K562 (cell line): ENCODE results near the gene OR2Y1. TPM values are rescaled to one million over a fixed set of nuclear protein-coding genes. Genes with fewer than 3 reads are reported as not detected.

Experiments
- ATAC-seq: fragments of 200-7000 bp; cut with Tn5 transposase; 3 replicates; pipeline ENCODE4 v1.9.1; 2020; ENCODE audit warnings: moderate library complexity
- BruUV-seq: library from RNA; stranded (reverse); fragments of 400-500 nt; replicated peaks from 2 replicates; lab custom pipeline; 2021; lab: Mats Ljungman, UMichigan
- CTCF ChIA-PET: fragments of 300-600 bp; formaldehyde crosslinking; extraction: SDS; loops from one replicate; lab custom pipeline; 2021; ENCODE audit warnings: low intra/inter-chr PET ratio; lab: Yijun Ruan, JAX
- POLR2A ChIA-PET: fragments of 300-600, 350-650 bp; sonication (Branson Sonifier 250); formaldehyde crosslinking; extraction: SDS; loops from one replicate; lab custom pipeline; 2021; ENCODE audit warnings: antibody characterized with exemption, inconsistent platforms; lab: Yijun Ruan, JAX
- DNase-seq, 4 experiments: peaks; one replicate each; pipeline versions ENCODE4 v3.0.0 to v3.0.0-alpha.2; 2011 to 2018; ENCODE audit warnings: low spot score in 3 of 4, mixed read lengths in 3 of 4; ENCODE audit errors: extremely low read depth in 1 of 4
- FAIRE-seq: peaks from 2 replicates; lab custom pipeline; 2011; peaks lifted over from hg19 to GRCh38; lab: Jason Lieb, UNC
- H2AFZ ChIP-seq: 2 replicates; pipeline ENCODE4 v1.6.0; 2011; ENCODE audit warnings: low read depth, low read length, control low read depth, inconsistent platforms
- H3K27ac ChIP-seq: fragments of 200-600 bp; 3 replicates; pipeline ENCODE4 v1.8.0; 2011; ENCODE audit warnings: low read depth, mild to moderate bottlenecking, control low read depth, inconsistent platforms, low read length, moderate library complexity, mixed read lengths; ENCODE audit errors: extremely low read depth
- H3K27me3 ChIP-seq, 2 experiments: fragments of 300-600 bp in 1 of 2; 2 replicates in 1 of 2; 3 replicates in 1 of 2; pipeline versions ENCODE4 v1.6.0 to v1.8.0; 2011; ENCODE audit warnings: inconsistent platforms in 2 of 2, low read length in 2 of 2, mild to moderate bottlenecking in 1 of 2, mixed read lengths in 1 of 2, moderate library complexity in 1 of 2; ENCODE audit not compliant: control insufficient read depth in 2 of 2, insufficient read depth in 2 of 2
- H3K36me3 ChIP-seq: fragments of 300-600 bp; 3 replicates; pipeline ENCODE4 v1.8.0; 2011; ENCODE audit warnings: mild to moderate bottlenecking, low read length, inconsistent platforms; ENCODE audit not compliant: control insufficient read depth, insufficient read depth
- H3K4me1 ChIP-seq, 2 experiments: fragments of 200-600 bp in 1 of 2; replicated peaks in 1 of 2; 2 replicates in 1 of 2; 3 replicates in 1 of 2; pipeline versions ENCODE4 v1.5.1 to v1.8.0; 2011; ENCODE audit warnings: inconsistent platforms in 2 of 2, low read length in 2 of 2, mild to moderate bottlenecking in 1 of 2, mixed read lengths in 1 of 2, moderate library complexity in 1 of 2; ENCODE audit not compliant: control insufficient read depth in 2 of 2, insufficient read depth in 2 of 2
- H3K4me2 ChIP-seq: 2 replicates; pipeline ENCODE4 v1.6.1; 2011; ENCODE audit warnings: low read length, control low read depth, inconsistent platforms, mixed read lengths; ENCODE audit not compliant: insufficient read depth
- H3K4me3 ChIP-seq: fragments of 200-600 bp; sonication (generic), shearing (Covaris generic); 2 replicates; pipeline ENCODE4 v1.5.1; 2016; ENCODE audit warnings: control low read depth, inconsistent platforms
- H3K79me2 ChIP-seq: fragments of 200-600 bp; 3 replicates; pipeline ENCODE4 v1.8.0; 2011; ENCODE audit warnings: low read length, inconsistent platforms; ENCODE audit not compliant: control insufficient read depth, insufficient read depth
- H3K9ac ChIP-seq, 2 experiments: 2 replicates each; pipeline versions ENCODE4 v1.6.0 to v1.6.1; 2011; ENCODE audit warnings: low read depth in 2 of 2, low read length in 2 of 2, control low read depth in 1 of 2, inconsistent platforms in 1 of 2, mild to moderate bottlenecking in 1 of 2, mixed read lengths in 1 of 2; ENCODE audit not compliant: insufficient read depth in 1 of 2
- H3K9me1 ChIP-seq: one replicate; pipeline ENCODE4 v1.6.0; 2011; ENCODE audit warnings: inconsistent platforms, mild to moderate bottlenecking, low read length, moderate library complexity; ENCODE audit not compliant: control insufficient read depth, insufficient read depth
- H3K9me3 ChIP-seq: replicated peaks from 2 replicates; pipeline ENCODE4 v1.5.1; 2011; ENCODE audit warnings: low read depth, low read length, inconsistent platforms; ENCODE audit not compliant: control insufficient read depth, insufficient read depth
- H4K20me1 ChIP-seq: replicated peaks from 2 replicates; pipeline ENCODE4 v1.6.1; 2011; ENCODE audit warnings: low read length, inconsistent platforms, mixed read lengths; ENCODE audit not compliant: control insufficient read depth, insufficient read depth
- CTBP1 ChIP-seq: fragments of 450-650 bp; IDR thresholded peaks from 2 replicates; pipeline ENCODE4 v1.6.1; 2016; ENCODE audit warnings: borderline replicate concordance
- GATA2 ChIP-seq: sonication (generic); formaldehyde crosslinking; IDR thresholded peaks from 2 replicates; pipeline ENCODE4 v1.4.0; 2020; ENCODE audit warnings: mild to moderate bottlenecking, missing genetic modification reagents
- MTA1 ChIP-seq: fragments of 450-650 bp; IDR thresholded peaks from 2 replicates; pipeline ENCODE4 v1.6.1; 2017; ENCODE audit warnings: borderline replicate concordance
- NFE2 ChIP-seq: IDR thresholded peaks from 2 replicates; pipeline ENCODE4 v1.6.1; 2014; ENCODE audit warnings: antibody characterized with exemption, low read depth
- RCOR1 ChIP-seq, 2 experiments: IDR thresholded peaks; 2 replicates each; pipeline ENCODE4 v1.6.1; 2012; ENCODE audit warnings: low read depth in 2 of 2, low read length in 2 of 2, borderline replicate concordance in 1 of 2, improper control_type of control experiment in 1 of 2
- WGBS: fragments of 100-300 bp; shearing (Covaris generic); methylation state at CpG from one replicate; pipeline ENCODE4 v1.1.6; 2016; ENCODE audit warnings: low coverage, mixed read lengths; ENCODE audit not compliant: insufficient coverage; ENCODE audit errors: missing lambda C conversion rate; 5-methylcytosine and 5-hydroxymethylcytosine counted together
- in situ Hi-C: fragments of 300-500 bp; cut with MboI; formaldehyde crosslinking; loops from 4 replicates; pipeline ENCODE4 v1.15.0; 2018; ENCODE audit warnings: inconsistent platforms, mixed read lengths
- intact Hi-C: fragments of 100-400 bp; cut with micrococcal nuclease; formaldehyde crosslinking; loops from 2 replicates; pipeline ENCODE4 v1.14.2; 2022
- polyA plus RNA-seq, 8 experiments: library from polyadenylated mRNA; depleted of rRNA in 4 of 8; stranded (reverse) in 5 of 8; unstranded in 3 of 8; fragments of >200 nt; fragmentation: Nextera tagmentation in 2 of 8; fragmentation: Illumina TruSeq in 1 of 8; extraction: Ambion mirVana in 2 of 8; extraction: Trizol in 1 of 8; gene quantifications; 2 replicates each; pipeline versions ENCODE4 v1.2.1 to v1.2.3, GENCODE V29; 2011 to 2014; ENCODE audit warnings: inconsistent platforms in 1 of 8, missing spikeins in 1 of 8
- total RNA-seq, 7 experiments: library from RNA; depleted of rRNA in 6 of 7; stranded (reverse); fragments of >200 nt in 6 of 7; fragmentation: Illumina TruSeq in 2 of 7; extraction: Trizol in 2 of 7; gene quantifications; 2 replicates each; pipeline versions ENCODE4 v1.2.1 to v1.2.3, GENCODE V29; 2011 to 2021; ENCODE audit warnings: low replicate concordance in 1 of 7
- TF ChIP-seq, protein P1 (sequence below), 2 experiments: fragments of 450-650 bp in 1 of 2; sonication (generic) in 1 of 2; formaldehyde crosslinking in 1 of 2; IDR thresholded peaks in 1 of 2; conservative IDR thresholded peaks in 1 of 2; 2 replicates each; pipeline versions ENCODE4 v1.6.1 to v1.8.1; 2016 to 2023; ENCODE audit warnings: mild to moderate bottlenecking in 2 of 2, moderate library complexity in 2 of 2, inconsistent platforms in 1 of 2, missing genetic modification reagents in 1 of 2
- TF ChIP-seq, protein P2 (sequence below): fragments of 450-650 bp; IDR thresholded peaks from 2 replicates; pipeline ENCODE4 v1.6.1; 2017; ENCODE audit warnings: mild to moderate bottlenecking, moderate library complexity
- TF ChIP-seq, protein P3 (sequence below), 2 experiments: fragments of 450-650 bp in 1 of 2; sonication (generic) in 1 of 2; formaldehyde crosslinking in 1 of 2; IDR thresholded peaks; 2 replicates each; pipeline versions ENCODE4 v1.7.1 to v1.9.0; 2016 to 2022; ENCODE audit warnings: inconsistent platforms in 1 of 2, mild to moderate bottlenecking in 1 of 2, missing genetic modification reagents in 1 of 2

The OR2Y1 gene
- total and polyA plus RNA-seq, 9 of the 15 experiments (the other 6 are each of a cell fraction or from before 2014, with no cell fraction given), result not detected

DNA sequence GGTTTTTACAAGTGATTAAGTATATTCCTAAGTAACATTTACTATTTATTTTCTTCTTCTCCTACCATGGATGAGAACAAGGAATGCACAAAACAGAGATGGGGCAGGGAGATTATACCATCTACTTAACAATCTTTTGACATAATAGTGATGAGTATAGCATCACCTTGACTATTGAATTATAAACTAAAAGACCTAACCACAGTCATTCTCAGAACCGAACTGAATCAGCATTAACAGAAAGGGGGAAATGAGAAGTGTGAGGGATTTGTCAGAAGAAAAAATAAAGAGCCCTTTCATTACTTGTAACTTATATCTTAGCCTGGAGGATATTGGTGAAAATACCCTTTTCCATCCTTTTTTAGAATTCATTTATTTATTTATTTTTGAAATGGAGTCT, 21.9 kb downstream of the OR2Y1 start (continued):
- TF ChIP-seq, protein P1, sequence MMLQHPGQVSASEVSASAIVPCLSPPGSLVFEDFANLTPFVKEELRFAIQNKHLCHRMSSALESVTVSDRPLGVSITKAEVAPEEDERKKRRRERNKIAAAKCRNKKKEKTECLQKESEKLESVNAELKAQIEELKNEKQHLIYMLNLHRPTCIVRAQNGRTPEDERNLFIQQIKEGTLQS (IDR thresholded peaks at IDR 0.05), result no peak
- TF ChIP-seq, protein P1 (CRISPR knock-in tag; conservative IDR thresholded peaks at IDR 0.05), result no peak
- TF ChIP-seq, protein P2, sequence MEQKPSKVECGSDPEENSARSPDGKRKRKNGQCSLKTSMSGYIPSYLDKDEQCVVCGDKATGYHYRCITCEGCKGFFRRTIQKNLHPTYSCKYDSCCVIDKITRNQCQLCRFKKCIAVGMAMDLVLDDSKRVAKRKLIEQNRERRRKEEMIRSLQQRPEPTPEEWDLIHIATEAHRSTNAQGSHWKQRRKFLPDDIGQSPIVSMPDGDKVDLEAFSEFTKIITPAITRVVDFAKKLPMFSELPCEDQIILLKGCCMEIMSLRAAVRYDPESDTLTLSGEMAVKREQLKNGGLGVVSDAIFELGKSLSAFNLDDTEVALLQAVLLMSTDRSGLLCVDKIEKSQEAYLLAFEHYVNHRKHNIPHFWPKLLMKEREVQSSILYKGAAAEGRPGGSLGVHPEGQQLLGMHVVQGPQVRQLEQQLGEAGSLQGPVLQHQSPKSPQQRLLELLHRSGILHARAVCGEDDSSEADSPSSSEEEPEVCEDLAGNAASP, result no peak
- TF ChIP-seq MTA1 (no peak), CTBP1 (no peak), GATA2 (CRISPR knock-in tag) (no peak)

DNA sequence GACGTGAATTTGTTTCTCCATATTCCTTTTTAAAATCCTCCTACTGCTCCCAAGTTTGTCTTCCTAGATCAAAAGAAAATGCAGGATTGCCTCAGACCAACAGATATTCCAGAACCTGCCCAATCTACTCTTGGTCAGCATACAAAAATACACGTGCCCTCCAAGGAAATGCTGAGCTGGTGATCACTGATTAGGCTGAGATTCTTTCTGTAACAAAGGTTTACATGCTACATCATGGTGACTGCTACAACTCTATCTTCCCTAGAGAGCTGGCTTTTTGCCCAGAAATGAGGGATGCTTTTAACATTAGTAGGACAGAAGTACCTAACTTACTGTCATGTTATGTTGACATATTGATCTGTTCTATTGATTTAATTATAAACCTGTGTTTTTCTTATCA, 35.5 kb downstream of the OR2Y1 start:
- Histone ChIP-seq H3K4me1 (peaks cover 0 to 5% of the 10 kb centered on the region in 2 experiments; a peak in 1 of 5 replicates), H3K4me2 (no peak overlapping the region; the same call in 1 of the 2 replicates), H3K36me3 (no peaks in the 10 kb centered on the region), H3K27me3 (peaks cover 4 to 16% of the 10 kb centered on the region in 2 experiments; a peak in 3 of 5 replicates), H3K9ac (no peak overlapping the region), H3K9me1 (no peaks in the 10 kb centered on the region), H4K20me1 (no peaks in the 10 kb centered on the region), H3K9me3 (0 out of 2 replicates have a peak, but pooled peaks cover 1% of the 10 kb centered on the region), H3K27ac (no peak overlapping the region), H3K4me3 (no peak overlapping the region), H3K79me2 (no peaks in the 10 kb centered on the region), H2AFZ (no peak overlapping the region)
- ATAC-seq (peak; percentile 77), DNase-seq (peak; percentile 26 to 66 (median 32)), FAIRE-seq (peak; percentile 71)
- in situ Hi-C loops, result no loop called here
- 0% methylated on average over 2 of the region's 2 CpGs for whole genome bisulfite sequencing
- intact Hi-C loops, result no loop called here
- no TSS peak for BruUV-seq
- POLR2A ChIA-PET, result interaction anchor here (0.6 to 0.9 kb wide), 5 partner anchors 10 to 359 kb away, joined by 3 read pairs; partner anchors contain the start of gene OR2Y1
- CTCF ChIA-PET, result no interaction called here
- peak; percentile 92 to 99 for TF ChIP-seq RCOR1 (IDR thresholded peaks at IDR 0.05; ENCODE audit: borderline replicate concordance in 1 of 2, low read depth in 2 of 2, low read length in 2 of 2)
- peak; percentile 79 for TF ChIP-seq NFE2
- TF ChIP-seq, protein P3, sequence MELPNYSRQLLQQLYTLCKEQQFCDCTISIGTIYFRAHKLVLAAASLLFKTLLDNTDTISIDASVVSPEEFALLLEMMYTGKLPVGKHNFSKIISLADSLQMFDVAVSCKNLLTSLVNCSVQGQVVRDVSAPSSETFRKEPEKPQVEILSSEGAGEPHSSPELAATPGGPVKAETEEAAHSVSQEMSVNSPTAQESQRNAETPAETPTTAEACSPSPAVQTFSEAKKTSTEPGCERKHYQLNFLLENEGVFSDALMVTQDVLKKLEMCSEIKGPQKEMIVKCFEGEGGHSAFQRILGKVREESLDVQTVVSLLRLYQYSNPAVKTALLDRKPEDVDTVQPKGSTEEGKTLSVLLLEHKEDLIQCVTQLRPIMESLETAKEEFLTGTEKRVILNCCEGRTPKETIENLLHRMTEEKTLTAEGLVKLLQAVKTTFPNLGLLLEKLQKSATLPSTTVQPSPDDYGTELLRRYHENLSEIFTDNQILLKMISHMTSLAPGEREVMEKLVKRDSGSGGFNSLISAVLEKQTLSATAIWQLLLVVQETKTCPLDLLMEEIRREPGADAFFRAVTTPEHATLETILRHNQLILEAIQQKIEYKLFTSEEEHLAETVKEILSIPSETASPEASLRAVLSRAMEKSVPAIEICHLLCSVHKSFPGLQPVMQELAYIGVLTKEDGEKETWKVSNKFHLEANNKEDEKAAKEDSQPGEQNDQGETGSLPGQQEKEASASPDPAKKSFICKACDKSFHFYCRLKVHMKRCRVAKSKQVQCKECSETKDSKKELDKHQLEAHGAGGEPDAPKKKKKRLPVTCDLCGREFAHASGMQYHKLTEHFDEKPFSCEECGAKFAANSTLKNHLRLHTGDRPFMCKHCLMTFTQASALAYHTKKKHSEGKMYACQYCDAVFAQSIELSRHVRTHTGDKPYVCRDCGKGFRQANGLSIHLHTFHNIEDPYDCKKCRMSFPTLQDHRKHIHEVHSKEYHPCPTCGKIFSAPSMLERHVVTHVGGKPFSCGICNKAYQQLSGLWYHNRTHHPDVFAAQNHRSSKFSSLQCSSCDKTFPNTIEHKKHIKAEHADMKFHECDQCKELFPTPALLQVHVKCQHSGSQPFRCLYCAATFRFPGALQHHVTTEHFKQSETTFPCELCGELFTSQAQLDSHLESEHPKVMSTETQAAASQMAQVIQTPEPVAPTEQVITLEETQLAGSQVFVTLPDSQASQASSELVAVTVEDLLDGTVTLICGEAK (IDR thresholded peaks at IDR 0.05), result no peak
- TF ChIP-seq, protein P3 (CRISPR knock-in tag; IDR thresholded peaks at IDR 0.05), result no peak
